Effector memory CD4-positive, alpha-beta T cell (primary cell): ENCODE results near the gene HOXC12.

Experiments used
- DNase-seq, 3 donors: peaks; one replicate each; pipeline ENCODE4 v3.0.0-alpha.2; 2020
- H3K27ac ChIP-seq: 2 replicates; pipeline ENCODE4 v1.7.0; 2013; ENCODE audit warnings: mild to moderate bottlenecking, low read length, moderate library complexity; ENCODE audit not compliant: insufficient read depth, poor library complexity, severe bottlenecking
- H3K27me3 ChIP-seq: replicated peaks from 2 replicates; pipeline ENCODE4 v1.7.0; 2013; ENCODE audit warnings: mild to moderate bottlenecking, low read length; ENCODE audit not compliant: insufficient read depth, control insufficient read depth, poor library complexity, severe bottlenecking
- H3K36me3 ChIP-seq: 2 replicates; pipeline ENCODE4 v1.7.0; 2013; ENCODE audit warnings: mild to moderate bottlenecking, low read length, moderate library complexity; ENCODE audit not compliant: control insufficient read depth, insufficient read depth
- H3K4me1 ChIP-seq: 2 replicates; pipeline ENCODE4 v1.7.0; 2013; ENCODE audit warnings: low read length, mild to moderate bottlenecking; ENCODE audit not compliant: control insufficient read depth, insufficient read depth, poor library complexity, severe bottlenecking
- H3K4me3 ChIP-seq: 2 replicates; pipeline ENCODE4 v1.7.0; 2013; ENCODE audit warnings: low read length, low read depth, mild to moderate bottlenecking; ENCODE audit not compliant: insufficient read depth, poor library complexity, severe bottlenecking
- H3K9me3 ChIP-seq: 2 replicates; pipeline ENCODE4 v1.7.0; 2013; ENCODE audit warnings: mild to moderate bottlenecking, low read length, moderate library complexity; ENCODE audit not compliant: control insufficient read depth

The HOXC12 gene

GRCh38 chr12:53998900-53999236 is 44.2 kb downstream of the HOXC12 start:
- H3K4me3 ChIP-seq, result no peak overlapping the region

DNA sequence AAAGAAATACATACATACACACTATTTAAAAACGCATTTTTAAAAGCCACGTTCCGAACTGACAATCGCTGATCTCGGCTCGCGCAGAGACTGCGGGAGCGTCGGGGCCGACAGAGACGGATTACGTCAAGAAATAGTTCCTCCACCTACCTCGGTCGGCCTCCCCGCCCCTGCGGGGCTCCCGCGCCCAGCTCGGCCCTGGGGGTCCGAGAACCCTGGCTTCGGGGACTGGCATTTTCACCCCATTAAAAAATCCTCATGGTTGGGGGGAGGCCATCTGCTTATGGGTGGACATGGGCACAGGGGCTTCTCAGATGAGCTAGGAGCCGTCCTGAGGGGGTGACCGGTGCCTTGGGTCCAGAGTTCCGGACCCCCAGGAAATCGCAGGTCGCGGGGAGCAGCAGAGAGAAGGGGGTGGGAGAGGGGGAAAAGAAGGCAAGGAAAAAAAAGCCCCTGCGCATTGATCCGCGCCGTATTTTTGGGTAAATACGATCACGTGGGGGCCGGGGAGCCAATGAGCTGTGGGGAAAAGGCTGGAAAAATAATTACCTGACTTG is 44.9 kb downstream of the HOXC12 start:
- Histone ChIP-seq H3K4me3 (no peak overlapping the region), H3K9me3 (no peaks in the 10 kb centered on the region), H3K36me3 (no peaks in the 10 kb centered on the region), H3K4me1 (peaks cover 39% of the 10 kb centered on the region), H3K27me3 (peaks cover 96% of the 10 kb centered on the region), H3K27ac (no peak overlapping the region)
- DNase-seq, result no peak

More at GRCh38 chr12:53998900-53999236, 44.2 kb downstream of the HOXC12 start:
- Histone ChIP-seq H3K9me3 (no peaks in the 10 kb centered on the region), H3K27ac (no peak overlapping the region), H3K4me1 (peaks cover 44% of the 10 kb centered on the region), H3K36me3 (no peaks in the 10 kb centered on the region), H3K27me3 (peaks cover 96% of the 10 kb centered on the region)
- DNase-seq, result no peak

DNA sequence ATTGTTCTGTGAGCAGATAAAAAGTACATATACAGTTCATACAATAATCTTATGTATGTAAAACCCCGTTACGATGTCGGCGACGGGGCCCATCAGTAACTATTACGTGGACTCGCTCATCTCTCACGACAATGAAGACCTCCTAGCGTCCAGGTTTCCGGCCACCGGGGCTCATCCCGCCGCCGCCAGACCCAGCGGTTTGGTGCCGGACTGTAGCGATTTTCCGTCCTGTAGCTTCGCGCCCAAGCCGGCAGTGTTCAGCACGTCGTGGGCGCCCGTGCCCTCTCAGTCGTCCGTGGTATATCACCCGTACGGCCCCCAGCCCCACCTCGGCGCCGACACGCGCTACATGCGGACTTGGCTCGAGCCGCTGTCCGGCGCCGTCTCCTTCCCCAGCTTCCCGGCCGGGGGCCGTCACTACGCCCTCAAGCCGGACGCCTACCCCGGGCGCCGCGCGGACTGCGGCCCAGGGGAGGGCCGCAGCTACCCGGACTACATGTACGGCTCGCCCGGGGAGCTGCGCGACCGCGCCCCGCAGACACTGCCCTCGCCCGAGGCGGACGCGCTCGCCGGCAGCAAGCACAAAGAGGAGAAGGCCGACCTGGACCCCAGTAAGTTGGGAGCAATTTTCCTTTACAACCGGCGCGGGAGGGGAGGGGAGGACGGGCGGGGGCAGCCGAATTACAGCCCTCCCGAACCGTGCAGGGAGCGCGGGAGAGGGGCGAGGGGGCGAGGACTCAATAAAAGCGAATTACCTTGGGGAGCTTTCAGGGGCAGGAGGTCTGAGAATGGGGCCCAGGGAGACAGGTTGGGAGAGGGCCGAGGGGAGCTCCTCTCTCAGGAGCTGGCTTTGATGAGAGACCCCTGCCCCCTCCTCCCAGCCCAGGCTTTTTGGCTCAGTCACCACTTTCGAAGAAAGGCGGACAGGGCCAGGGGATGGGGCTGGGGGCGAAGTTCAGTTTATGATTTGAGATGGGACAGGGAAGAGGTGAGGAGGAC is 45.7 kb downstream of the HOXC12 start, which contains the start of gene HOXC9:
HOXC9 (plus strand) TSS at position 46 of the 999 bp plus-strand sequence; CDS start at position 74, 28 bp downstream.
- H3K27me3 ChIP-seq, result peaks cover 96% of the 10 kb centered on the region
- H3K9me3 ChIP-seq, result no peaks in the 10 kb centered on the region
- no peak for DNase-seq
- H3K27ac ChIP-seq, result no peak within 1 kb of the TSS
- H3K4me3 ChIP-seq, result peak within 1 kb of the TSS; percentile 17
- peaks cover 31% of the 10 kb centered on the region for H3K4me1 ChIP-seq
- no peaks in the 10 kb centered on the region for H3K36me3 ChIP-seq

GRCh38 chr12:54001283-54002187 is 46.8 kb downstream of the HOXC12 start:
- peaks cover 31% of the 10 kb centered on the region for H3K4me1 ChIP-seq
- no peaks in the 10 kb centered on the region for H3K36me3 ChIP-seq
- peaks cover 96% of the 10 kb centered on the region for H3K27me3 ChIP-seq
- no peak overlapping the region for H3K27ac ChIP-seq
- H3K9me3 ChIP-seq, result no peaks in the 10 kb centered on the region
- no peak for DNase-seq
- no peak overlapping the region for H3K4me3 ChIP-seq

- H3K27me3 ChIP-seq, result peaks cover 96% of the 10 kb centered on the region
- no peak overlapping the region for H3K4me3 ChIP-seq
- H3K4me1 ChIP-seq, result peaks cover 29% of the 10 kb centered on the region
- DNase-seq, result no peak
- H3K27ac ChIP-seq, result no peak overlapping the region
- H3K36me3 ChIP-seq, result no peaks in the 10 kb centered on the region
- no peaks in the 10 kb centered on the region for H3K9me3 ChIP-seq
Measured at GRCh38 chr12:54002278-54002914, 47.7 kb downstream of the HOXC12 start.

DNA sequence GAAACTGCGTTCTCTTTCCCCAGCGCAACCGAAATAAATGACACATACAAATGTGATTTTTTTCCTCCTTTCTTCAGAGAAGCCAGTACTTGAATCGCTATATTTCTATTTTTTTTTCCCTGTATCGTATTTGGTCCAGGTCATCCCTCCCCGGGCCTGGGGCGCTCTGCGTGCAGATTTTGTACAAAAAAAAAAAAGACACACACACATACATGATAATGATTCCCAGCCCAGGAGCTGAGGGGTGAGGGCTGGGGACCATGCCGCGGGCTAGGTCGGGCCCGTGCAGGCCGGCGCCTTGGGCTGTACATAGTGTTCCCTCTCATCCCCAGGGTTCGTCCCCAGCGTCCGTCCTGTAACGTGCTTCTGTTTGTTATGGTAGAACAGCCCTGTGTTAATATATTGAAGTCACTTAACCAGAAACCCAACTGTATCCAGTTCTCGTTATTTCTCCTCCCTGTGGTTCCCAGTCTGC is 48.2 kb downstream of the HOXC12 start:
- Histone ChIP-seq H3K27me3 (peaks cover 96% of the 10 kb centered on the region), H3K27ac (no peak overlapping the region), H3K4me3 (no peak overlapping the region), H3K36me3 (no peaks in the 10 kb centered on the region), H3K4me1 (peaks cover 26% of the 10 kb centered on the region), H3K9me3 (no peaks in the 10 kb centered on the region)
- no peak for DNase-seq

DNA sequence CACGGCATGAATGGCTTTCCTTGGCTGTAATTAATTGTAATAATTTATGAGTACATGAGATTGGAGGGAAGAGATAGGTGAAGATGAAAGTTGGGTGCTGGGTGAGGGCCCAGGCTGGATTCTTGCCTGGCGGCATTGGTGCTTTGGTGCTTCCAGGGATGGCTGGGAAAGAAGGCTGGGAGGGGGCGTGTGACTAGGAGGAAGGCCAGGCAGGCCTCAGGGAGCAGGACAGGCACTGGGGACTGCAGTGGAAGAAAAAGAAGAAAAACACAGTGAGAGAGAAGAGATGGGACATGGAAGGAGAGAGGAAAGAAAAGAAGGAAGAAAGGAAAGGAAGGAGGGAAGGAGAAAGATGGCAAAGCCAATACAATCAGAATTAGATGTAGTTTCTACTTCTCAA is 48.9 kb downstream of the HOXC12 start:
- Histone ChIP-seq H3K4me3 (no peak overlapping the region), H3K36me3 (no peaks in the 10 kb centered on the region), H3K4me1 (peaks cover 26% of the 10 kb centered on the region), H3K27ac (no peak overlapping the region), H3K27me3 (peaks cover 95% of the 10 kb centered on the region), H3K9me3 (no peaks in the 10 kb centered on the region)
- no peak for DNase-seq

DNA sequence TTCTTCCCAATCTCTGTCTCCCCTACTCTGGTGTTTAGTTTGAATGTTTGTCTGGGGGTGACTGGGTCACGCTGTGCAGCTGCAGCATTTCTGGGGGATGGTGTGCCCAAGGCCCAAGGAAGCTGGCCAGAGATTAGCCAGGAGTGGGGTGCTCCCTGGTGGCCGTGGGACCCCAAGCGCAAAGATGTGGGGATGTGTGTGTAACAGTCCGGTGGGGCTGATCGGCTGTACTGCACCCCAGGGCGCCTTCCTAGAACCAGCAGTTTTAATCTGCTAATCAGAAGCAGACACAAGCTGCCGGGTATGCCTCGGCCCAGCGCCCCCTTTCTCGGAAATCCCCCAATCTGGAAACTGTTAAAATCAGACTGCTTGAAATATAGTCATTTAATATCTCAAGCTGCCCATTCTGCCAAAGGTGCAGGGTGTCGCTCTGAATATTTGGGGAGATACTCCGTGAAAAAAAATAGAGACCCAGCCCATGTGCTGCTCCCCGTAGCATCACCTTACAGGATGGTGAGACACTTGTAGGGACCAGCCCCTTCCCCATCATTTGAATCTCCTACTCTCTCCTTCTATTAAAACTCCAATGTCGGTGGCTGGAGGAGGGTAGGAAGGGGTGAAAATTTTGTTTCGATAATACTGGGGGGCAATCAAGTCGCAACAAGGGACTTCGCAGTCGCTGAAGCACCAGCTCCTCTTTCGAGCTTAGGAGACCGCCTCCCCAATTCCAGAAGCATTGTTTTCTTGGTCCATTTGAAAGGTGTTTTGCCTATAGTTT is 49.5 kb downstream of the HOXC12 start:
- no peak for DNase-seq
- Histone ChIP-seq H3K9me3 (no peaks in the 10 kb centered on the region), H3K27ac (no peak overlapping the region), H3K4me1 (peaks cover 31% of the 10 kb centered on the region), H3K27me3 (peaks cover 93% of the 10 kb centered on the region), H3K4me3 (no peak overlapping the region), H3K36me3 (no peaks in the 10 kb centered on the region)
